ENCODE measurements around the gene KIDINS220. TPM values are rescaled to one million over a fixed set of nuclear protein-coding genes. Genes with fewer than 3 reads are reported as not detected.

The KIDINS220 gene
- total RNA-seq, 1 donor from 2014 or later: 109 TPM

DNA sequence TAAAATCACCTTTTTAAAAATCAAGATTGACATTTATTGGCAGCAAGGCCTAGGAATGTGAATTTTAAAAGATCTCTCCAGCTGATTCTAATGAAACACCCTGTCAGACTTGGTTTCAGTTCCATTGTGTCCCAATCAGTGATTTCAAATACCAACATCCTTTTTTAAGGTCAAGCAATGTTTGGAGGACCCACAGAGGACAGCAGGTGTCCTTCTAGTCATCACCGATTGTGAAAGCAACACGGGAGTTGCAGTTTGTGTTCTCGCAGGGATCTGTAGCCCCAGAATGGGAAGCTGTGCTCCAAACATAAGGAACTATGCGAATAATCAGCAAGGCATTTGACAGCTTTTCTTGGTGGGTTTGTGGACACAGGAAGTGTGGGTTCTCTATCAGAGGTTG is 4.5 kb upstream of the KIDINS220 start:
- Mint-ChIP-seq H3K27me3 (ENCODE audit: low read depth) (no peaks in the 10 kb centered on the region), H3K4me1 (peaks cover 14% of the 10 kb centered on the region), H3K36me3 (no peaks in the 10 kb centered on the region), H3K4me3 (no peak overlapping the region), H3K27ac (no peak overlapping the region), H3K9me3 (no peaks in the 10 kb centered on the region)
- TF ChIP-seq CTCF (IDR thresholded peaks at IDR 0.05; ENCODE audit: unreplicated experiment): no peak
- no peak for DNase-seq (ENCODE audit: low spot score in 2 of 2, unreplicated experiment in 2 of 2)

DNA sequence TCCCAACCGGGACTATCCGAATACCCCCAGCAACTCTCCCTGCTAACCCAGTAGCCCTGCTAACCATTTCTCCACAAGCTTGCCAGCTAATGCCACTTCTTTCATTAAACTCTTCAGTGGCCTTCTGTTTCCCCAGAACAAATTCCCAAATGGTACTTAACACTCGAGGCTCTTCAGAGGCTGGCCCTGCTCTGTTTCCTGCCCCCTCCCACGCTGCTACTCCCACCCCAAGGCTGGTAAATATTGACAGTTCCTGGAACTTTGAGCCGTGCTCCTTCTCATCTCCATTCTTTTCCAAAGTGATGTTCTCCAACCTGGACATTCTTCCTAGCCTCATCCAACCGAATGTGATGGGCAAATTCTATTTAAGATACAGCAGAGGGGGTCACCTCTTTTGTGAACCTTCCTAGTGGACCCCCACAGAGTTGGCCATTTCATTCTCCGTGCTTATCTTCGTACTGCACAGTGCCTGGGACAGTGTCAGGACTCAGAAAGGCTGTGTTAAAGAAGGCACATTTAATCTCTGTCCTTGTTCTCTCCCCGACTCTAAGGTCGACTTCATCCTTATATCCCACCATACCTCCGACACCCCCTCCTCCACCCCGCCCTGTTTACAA is 3.2 kb upstream of the KIDINS220 start:
- Mint-ChIP-seq H3K27me3 (ENCODE audit: low read depth) (no peaks in the 10 kb centered on the region), H3K27ac (no peak overlapping the region), H3K4me3 (no peak overlapping the region), H3K4me1 (peaks cover 24% of the 10 kb centered on the region), H3K9me3 (no peaks in the 10 kb centered on the region), H3K36me3 (no peaks in the 10 kb centered on the region)
- no peak for DNase-seq (ENCODE audit: low spot score in 2 of 2, unreplicated experiment in 2 of 2)
- no peak for TF ChIP-seq CTCF (IDR thresholded peaks at IDR 0.05; ENCODE audit: unreplicated experiment)

DNA sequence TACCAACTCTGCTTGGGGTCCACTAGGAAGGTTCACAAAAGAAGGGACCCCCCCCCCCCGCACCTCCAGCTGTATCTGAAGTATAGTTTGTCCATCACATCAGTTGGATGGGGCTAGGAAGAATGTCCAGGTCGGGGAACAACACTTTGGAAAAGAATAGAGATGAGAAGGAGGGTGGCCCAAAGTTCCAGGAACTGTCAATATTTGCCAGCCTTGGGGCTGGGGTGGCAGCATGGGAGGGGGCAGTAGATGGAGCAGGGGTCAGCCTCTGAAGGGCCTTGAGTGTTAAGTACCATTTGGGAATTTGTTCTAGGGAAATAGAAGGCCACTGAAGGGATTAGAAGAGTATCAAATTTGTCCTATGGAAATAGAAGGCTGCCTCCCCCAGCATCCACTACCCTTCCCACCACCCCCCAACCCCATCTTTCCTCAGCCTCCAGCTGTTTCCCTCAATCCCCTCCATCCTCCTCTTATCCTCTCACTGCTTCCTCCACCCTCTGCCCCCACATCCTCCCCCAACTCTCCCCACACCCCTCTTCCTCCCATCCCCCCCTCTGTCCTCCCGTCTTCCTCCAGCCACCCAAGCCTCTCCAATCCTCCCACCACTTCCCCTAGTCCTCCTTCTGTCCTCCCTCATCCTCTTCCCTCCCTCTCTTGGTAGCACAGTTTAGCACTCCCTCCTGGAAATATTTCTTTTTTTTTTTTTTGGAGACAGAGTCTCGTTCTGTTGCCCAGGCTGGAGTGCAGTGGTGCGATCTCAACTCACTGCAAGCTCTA is 2.0 kb upstream of the KIDINS220 start:
- H3K27me3 Mint-ChIP-seq (ENCODE audit: low read depth): no peaks in the 10 kb centered on the region

DNA sequence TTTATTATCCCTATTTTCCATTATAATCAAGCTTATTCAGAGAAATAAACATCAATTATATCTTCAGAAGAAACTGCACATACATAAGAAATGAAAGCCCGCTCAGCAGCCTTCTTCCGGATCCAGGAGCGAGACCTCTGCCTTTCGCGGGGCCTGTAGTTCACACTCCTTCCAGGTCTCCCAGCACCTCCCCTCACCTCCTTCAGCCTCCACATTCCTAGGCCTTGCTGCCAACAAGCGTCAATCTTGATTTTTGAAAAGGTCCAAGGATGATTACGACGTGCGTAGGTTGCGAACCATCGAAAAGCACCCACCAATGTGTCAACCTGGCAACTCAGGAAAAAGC is 355 bp upstream of the KIDINS220 start:
- Mint-ChIP-seq H3K4me1 (peaks cover 34% of the 10 kb centered on the region), H3K36me3 (no peaks in the 10 kb centered on the region), H3K9me3 (no peaks in the 10 kb centered on the region), H3K4me3 (peak overlapping the region; percentile 99), H3K27ac (peak overlapping the region; percentile 73), H3K27me3 (ENCODE audit: low read depth) (no peaks in the 10 kb centered on the region)
- no peak for DNase-seq (ENCODE audit: low spot score in 2 of 2, unreplicated experiment in 2 of 2)
- TF ChIP-seq CTCF (IDR thresholded peaks at IDR 0.05; ENCODE audit: unreplicated experiment): no peak

More for the DNA sequence above, 2.0 kb upstream of the KIDINS220 start:
- H3K4me3 Mint-ChIP-seq: no peak overlapping the region
- TF ChIP-seq CTCF (IDR thresholded peaks at IDR 0.05; ENCODE audit: unreplicated experiment): no peak
- no peaks in the 10 kb centered on the region for H3K9me3 Mint-ChIP-seq
- H3K36me3 Mint-ChIP-seq: no peaks in the 10 kb centered on the region
- H3K27ac Mint-ChIP-seq: no peak overlapping the region
- peaks cover 29% of the 10 kb centered on the region for H3K4me1 Mint-ChIP-seq
- DNase-seq (ENCODE audit: low spot score in 2 of 2, unreplicated experiment in 2 of 2): no peak

DNA sequence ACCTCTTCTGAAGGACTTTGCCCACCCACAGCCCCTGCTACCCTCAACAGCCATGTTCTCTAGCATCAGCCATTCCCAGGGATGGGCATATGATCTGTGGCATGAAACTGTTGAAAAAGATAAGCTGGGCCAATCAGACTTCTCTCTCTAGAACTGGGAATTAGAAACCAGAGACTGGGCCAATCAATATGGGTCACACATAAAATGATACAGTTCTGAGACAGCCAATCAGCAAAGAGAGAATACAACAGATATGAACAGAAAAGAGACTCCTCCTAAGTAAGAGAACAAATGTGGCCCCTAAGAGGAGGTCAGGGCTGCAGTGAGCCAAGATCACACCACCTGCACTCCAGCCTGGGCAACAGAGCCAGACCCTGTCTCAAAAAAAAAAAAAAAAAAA is 2.1 kb downstream of the KIDINS220 start:
- DNase-seq (ENCODE audit: low spot score in 2 of 2, unreplicated experiment in 2 of 2): no peak
- TF ChIP-seq CTCF (IDR thresholded peaks at IDR 0.05; ENCODE audit: unreplicated experiment): no peak
- no peaks in the 10 kb centered on the region for H3K36me3 Mint-ChIP-seq
- peaks cover 49% of the 10 kb centered on the region for H3K4me1 Mint-ChIP-seq
- H3K27me3 Mint-ChIP-seq (ENCODE audit: low read depth): no peaks in the 10 kb centered on the region
- H3K4me3 Mint-ChIP-seq: peak overlapping the region; percentile 99
- no peak overlapping the region for H3K27ac Mint-ChIP-seq
- no peaks in the 10 kb centered on the region for H3K9me3 Mint-ChIP-seq
